Loucy (cell line): ENCODE data around the gene GGT7.
"Not testable (repeated sequence)": the region's sequence is repeated elsewhere in the genome, so short reads cannot be mapped to it uniquely, and the experiment has no call there.

Experiments
- H2AFZ ChIP-seq: fragments of 200-600 bp; sonication (generic); 2 replicates; pipeline ENCODE4 v1.6.0; 2016; ENCODE audit warnings: antibody characterized with exemption, mild to moderate bottlenecking, low read length, moderate library complexity
- H3F3A ChIP-seq: fragments of 200-600 bp; 2 replicates; pipeline ENCODE4 v1.6.0; 2016; ENCODE audit warnings: antibody characterized with exemption, low read depth, mild to moderate bottlenecking
- H3K27me3 ChIP-seq: fragments of 200-600 bp; sonication (generic); 2 replicates; pipeline ENCODE4 v1.6.1; 2014; ENCODE audit warnings: low read length, mild to moderate bottlenecking; ENCODE audit not compliant: insufficient read depth, poor library complexity, severe bottlenecking
- H3K36me3 ChIP-seq: fragments of 200-600 bp; sonication (generic); 2 replicates; pipeline ENCODE4 v1.6.1; 2016; ENCODE audit warnings: low read length; ENCODE audit not compliant: insufficient read depth
- H3K4me1 ChIP-seq: fragments of 200-600 bp; sonication (generic); 2 replicates; pipeline ENCODE4 v1.5.1; 2014; ENCODE audit warnings: low read length, mild to moderate bottlenecking; ENCODE audit not compliant: insufficient read depth, poor library complexity, severe bottlenecking
- H3K4me2 ChIP-seq: fragments of 200-600 bp; sonication (generic); 2 replicates; pipeline ENCODE4 v1.6.0; 2014; ENCODE audit warnings: antibody characterized with exemption, low read length, low read depth, mild to moderate bottlenecking; ENCODE audit not compliant: poor library complexity, severe bottlenecking
- H3K4me3 ChIP-seq: fragments of 200-600 bp; sonication (generic); 2 replicates; pipeline ENCODE4 v1.5.1; 2014; ENCODE audit warnings: low read length, mild to moderate bottlenecking, mixed read lengths; ENCODE audit not compliant: poor library complexity, severe bottlenecking
- H3K79me2 ChIP-seq: fragments of 200-600 bp; sonication (generic); 2 replicates; pipeline ENCODE4 v1.6.1; 2014; ENCODE audit warnings: low read length; ENCODE audit not compliant: insufficient read depth
- H3K9ac ChIP-seq: fragments of 200-600 bp; sonication (generic); 2 replicates; pipeline ENCODE4 v1.6.0; 2014; ENCODE audit warnings: mild to moderate bottlenecking, low read depth, low read length, moderate library complexity; ENCODE audit not compliant: poor library complexity, severe bottlenecking
- H3K9me2 ChIP-seq: fragments of 200-600 bp; sonication (generic); replicated peaks from 2 replicates; pipeline ENCODE4 v1.6.1; 2016; ENCODE audit warnings: low read depth, low read length, mixed read lengths
- H3K9me3 ChIP-seq: fragments of 200-600 bp; sonication (generic); 2 replicates; pipeline ENCODE4 v1.6.1; 2014; ENCODE audit warnings: mild to moderate bottlenecking, antibody characterized with exemption, low read length, low read depth; ENCODE audit not compliant: insufficient read depth
- H4K20me1 ChIP-seq: fragments of 200-600 bp; sonication (generic); 2 replicates; pipeline ENCODE4 v1.6.0; 2014; ENCODE audit warnings: antibody characterized with exemption, low read length, mild to moderate bottlenecking; ENCODE audit not compliant: insufficient read depth, poor library complexity, severe bottlenecking
- EZH2phosphoT487 ChIP-seq: fragments of 200-600 bp; IDR thresholded peaks from 2 replicates; pipeline ENCODE4 v1.6.1; 2018; ENCODE audit warnings: antibody characterized with exemption, mild to moderate bottlenecking, moderate library complexity, borderline replicate concordance
- TF ChIP-seq, protein P1 (sequence below): fragments of 200-600 bp; sonication (generic); conservative IDR thresholded peaks from 2 replicates; pipeline ENCODE4 v1.5.1; 2014; ENCODE audit warnings: mild to moderate bottlenecking, antibody characterized with exemption, low read length

GGT7 gene

DNA sequence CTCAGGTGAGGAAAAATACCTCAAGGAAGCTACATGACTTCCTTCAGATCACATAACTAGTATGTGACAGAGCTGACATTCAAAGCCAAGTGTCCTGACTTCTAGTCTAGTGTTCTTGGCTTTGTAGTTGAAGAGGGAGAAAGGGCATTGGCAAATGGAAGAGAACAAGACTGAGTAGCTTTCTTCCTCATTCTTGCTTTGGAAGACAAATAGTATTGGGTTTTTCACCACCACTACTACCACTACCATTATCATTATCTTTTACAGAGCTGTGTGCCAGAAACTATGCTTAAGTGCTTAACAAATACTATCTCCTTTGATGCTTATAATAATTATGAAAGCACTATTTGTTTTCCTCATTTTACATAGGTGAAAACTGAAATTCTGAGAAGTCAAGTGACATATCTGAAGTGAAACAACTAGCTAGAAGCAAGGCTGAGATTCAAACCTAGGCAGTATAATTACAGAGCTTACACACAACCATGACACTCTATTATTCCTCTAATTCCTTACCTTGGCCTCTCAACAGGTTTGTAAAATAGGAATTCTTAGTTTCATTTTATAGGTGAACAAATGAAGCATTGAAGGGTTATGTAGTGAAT is 10.5 kb upstream of the GGT7 start:
- no peaks in the 10 kb centered on the region for H3K79me2 ChIP-seq
- no peaks in the 10 kb centered on the region for H3F3A ChIP-seq
- no peaks in the 10 kb centered on the region for H3K4me1 ChIP-seq
- H4K20me1 ChIP-seq: no peaks in the 10 kb centered on the region
- H3K9me2 ChIP-seq: no peaks in the 10 kb centered on the region
- TF ChIP-seq, protein P1, sequence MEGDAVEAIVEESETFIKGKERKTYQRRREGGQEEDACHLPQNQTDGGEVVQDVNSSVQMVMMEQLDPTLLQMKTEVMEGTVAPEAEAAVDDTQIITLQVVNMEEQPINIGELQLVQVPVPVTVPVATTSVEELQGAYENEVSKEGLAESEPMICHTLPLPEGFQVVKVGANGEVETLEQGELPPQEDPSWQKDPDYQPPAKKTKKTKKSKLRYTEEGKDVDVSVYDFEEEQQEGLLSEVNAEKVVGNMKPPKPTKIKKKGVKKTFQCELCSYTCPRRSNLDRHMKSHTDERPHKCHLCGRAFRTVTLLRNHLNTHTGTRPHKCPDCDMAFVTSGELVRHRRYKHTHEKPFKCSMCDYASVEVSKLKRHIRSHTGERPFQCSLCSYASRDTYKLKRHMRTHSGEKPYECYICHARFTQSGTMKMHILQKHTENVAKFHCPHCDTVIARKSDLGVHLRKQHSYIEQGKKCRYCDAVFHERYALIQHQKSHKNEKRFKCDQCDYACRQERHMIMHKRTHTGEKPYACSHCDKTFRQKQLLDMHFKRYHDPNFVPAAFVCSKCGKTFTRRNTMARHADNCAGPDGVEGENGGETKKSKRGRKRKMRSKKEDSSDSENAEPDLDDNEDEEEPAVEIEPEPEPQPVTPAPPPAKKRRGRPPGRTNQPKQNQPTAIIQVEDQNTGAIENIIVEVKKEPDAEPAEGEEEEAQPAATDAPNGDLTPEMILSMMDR: no peak
- no peak for TF ChIP-seq EZH2phosphoT487
- H3K4me2 ChIP-seq: no peak overlapping the region
- no peaks in the 10 kb centered on the region for H3K9me3 ChIP-seq
- H3K9ac ChIP-seq: no peak overlapping the region
- no peaks in the 10 kb centered on the region for H3K36me3 ChIP-seq
- H3K4me3 ChIP-seq: no peak overlapping the region
- H2AFZ ChIP-seq: no peak overlapping the region
- H3K27me3 ChIP-seq: no peaks in the 10 kb centered on the region

DNA sequence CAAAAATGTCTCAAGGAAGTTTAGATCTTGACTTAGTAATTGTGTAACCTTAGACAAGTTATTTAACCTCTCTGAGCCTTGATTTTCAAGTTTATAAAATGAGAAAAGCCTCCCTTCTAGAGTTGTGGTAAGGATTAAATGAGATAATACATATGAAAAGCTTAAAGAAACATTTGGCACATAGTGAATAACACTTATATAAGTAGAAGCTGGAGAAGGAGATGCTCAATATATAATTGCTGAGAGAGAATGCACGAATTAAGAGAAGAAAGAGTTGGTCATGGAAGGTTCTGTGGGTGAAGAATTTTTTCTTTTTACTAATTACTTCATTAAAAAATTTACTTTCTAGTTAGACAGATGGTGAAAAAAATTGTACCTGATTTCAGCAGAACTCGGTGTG is 9.0 kb upstream of the GGT7 start:
- H3K9me2 ChIP-seq: no peaks in the 10 kb centered on the region
- no peaks in the 10 kb centered on the region for H3K27me3 ChIP-seq
- H3K9me3 ChIP-seq: no peaks in the 10 kb centered on the region
- H3K9ac ChIP-seq: no peak overlapping the region
- no peak overlapping the region for H3K4me3 ChIP-seq
- TF ChIP-seq EZH2phosphoT487: no peak
- TF ChIP-seq, protein P1: no peak
- H2AFZ ChIP-seq: no peak overlapping the region
- H3K36me3 ChIP-seq: no peaks in the 10 kb centered on the region
- H3K4me2 ChIP-seq: no peak overlapping the region
- H3K79me2 ChIP-seq: no peaks in the 10 kb centered on the region
- H4K20me1 ChIP-seq: no peaks in the 10 kb centered on the region
- H3K4me1 ChIP-seq: peaks cover 6% of the 10 kb centered on the region
- no peaks in the 10 kb centered on the region for H3F3A ChIP-seq

DNA sequence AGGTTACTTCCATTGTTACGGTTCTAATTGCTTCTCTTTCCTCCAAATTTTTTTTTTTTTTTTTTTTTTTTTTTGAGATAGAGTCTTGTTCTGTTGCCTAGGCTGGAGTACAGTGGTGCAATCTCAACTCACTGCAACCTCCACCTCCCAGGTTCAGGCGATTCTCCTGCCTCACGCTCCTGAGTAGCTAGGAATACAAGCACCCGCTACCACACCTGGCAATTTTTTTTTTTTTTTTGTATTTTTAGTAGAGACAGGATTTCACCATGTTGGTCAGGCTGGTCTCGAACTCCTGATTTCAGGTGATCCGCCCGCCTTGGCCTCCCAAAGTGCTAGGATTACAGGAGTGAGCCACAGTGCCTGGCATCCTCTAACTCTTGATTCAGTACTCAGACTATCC is 8.3 kb upstream of the GGT7 start:
- not testable (repeated sequence) for H3K4me2 ChIP-seq, H3K4me3 ChIP-seq, H4K20me1 ChIP-seq, H3K9me3 ChIP-seq, H3K36me3 ChIP-seq, H3K9ac ChIP-seq, H3F3A ChIP-seq, H3K79me2 ChIP-seq, H3K4me1 ChIP-seq, H3K9me2 ChIP-seq, H3K27me3 ChIP-seq, H2AFZ ChIP-seq

DNA sequence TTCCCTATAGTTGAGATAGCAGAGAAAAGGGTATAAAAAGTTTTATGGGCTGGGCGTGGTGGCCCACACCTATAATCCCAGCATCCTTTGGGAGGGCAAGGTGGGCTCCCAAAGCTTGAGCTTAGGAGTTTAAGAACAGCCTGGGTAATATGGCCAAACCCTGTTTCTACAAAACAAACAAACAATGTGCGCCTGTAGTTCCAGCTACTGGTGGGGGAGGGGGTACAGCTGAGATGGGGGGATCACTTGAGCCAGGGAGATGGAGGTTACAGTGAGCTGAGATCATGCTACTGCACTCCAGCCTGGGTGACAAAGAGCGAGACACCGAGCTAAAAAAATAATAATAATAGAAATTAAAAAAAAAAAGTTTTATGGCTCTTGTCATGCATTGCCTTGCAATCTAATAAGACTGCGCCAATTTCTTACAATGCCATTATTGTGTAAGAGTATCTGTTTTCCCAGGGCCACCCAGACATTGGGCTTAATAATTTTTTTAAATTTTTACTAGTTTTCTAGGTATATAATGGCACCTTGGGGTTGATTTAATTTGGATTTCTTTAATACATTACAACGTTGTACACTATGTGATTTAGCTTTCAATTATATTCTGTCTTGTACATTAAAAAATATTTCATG is 7.7 kb upstream of the GGT7 start:
- no peaks in the 10 kb centered on the region for H4K20me1 ChIP-seq
- no peak overlapping the region for H2AFZ ChIP-seq
- H3K79me2 ChIP-seq: no peaks in the 10 kb centered on the region
- no peaks in the 10 kb centered on the region for H3F3A ChIP-seq
- no peaks in the 10 kb centered on the region for H3K9me2 ChIP-seq
- H3K27me3 ChIP-seq: no peaks in the 10 kb centered on the region
- no peaks in the 10 kb centered on the region for H3K9me3 ChIP-seq
- no peaks in the 10 kb centered on the region for H3K36me3 ChIP-seq
- no peak overlapping the region for H3K9ac ChIP-seq
- no peak overlapping the region for H3K4me2 ChIP-seq
- peaks cover 13% of the 10 kb centered on the region for H3K4me1 ChIP-seq
- H3K4me3 ChIP-seq: no peak overlapping the region
- TF ChIP-seq EZH2phosphoT487: no peak
- TF ChIP-seq, protein P1: no peak
